ENCODE results near the gene MZF1. TPM values are rescaled to one million over a fixed set of nuclear protein-coding genes. Genes with fewer than 3 reads are reported as not detected.
A peak's percentile ranks its signal among the peaks of the same experiment; 100 is the strongest.

The MZF1 gene
- total RNA-seq, 1 experiment from 2014 or later: 33.0 TPM

GRCh38 chr19:58571575-58571947 lies 1.6 kb downstream of the MZF1 start:
- H3K36me3 ChIP-seq (ENCODE audit: control insufficient read depth in 1 of 2, insufficient read depth in 2 of 2, low read length in 2 of 2): peaks cover 0 to 14% of the 10 kb centered on the region in 2 experiments; a peak in 1 of 4 replicates
- no peaks in the 10 kb centered on the region for H4K20me1 ChIP-seq (ENCODE audit: insufficient read depth)
- H3K27ac ChIP-seq (ENCODE audit: low read depth, low read length): peak overlapping the region; percentile 91; the same call in 1 of the 2 replicates
- H3K4me2 ChIP-seq (ENCODE audit: low read length): peak overlapping the region; percentile 100; the same call in 1 of the 2 replicates
- ATAC-seq (no peak), DNase-seq (ENCODE audit: low read depth, low spot score) (no peak)
- H3K9ac ChIP-seq (ENCODE audit: low read length): no peak overlapping the region
- H3K4me1 ChIP-seq (ENCODE audit: control insufficient read depth in 1 of 2, insufficient read depth in 2 of 2, low read length in 2 of 2): peaks cover 12 to 28% of the 10 kb centered on the region in 2 experiments
- no TSS peak for BruUV-seq (replicated peaks)
- H3K9me3 ChIP-seq (ENCODE audit: control insufficient read depth in 1 of 2, insufficient read depth in 1 of 2, low read depth in 1 of 2, low read length in 2 of 2): no peaks in the 10 kb centered on the region
- ChIA-PET CTCF (no interaction called here), RAD21 (ENCODE audit: low non-redundant PET in 1 of 2, low total read pairs in 2 of 2, uncharacterized antibody in 2 of 2, unreplicated experiment in 2 of 2) (no interaction called here), POLR2A (interaction anchor here (2.1 to 2.4 kb wide), 2 partner anchors 12 to 16 kb away, joined by 7 to 8 read pairs; partner anchors contain the start of gene CHMP2A)
- peaks cover 12% of the 10 kb centered on the region; the same call in 1 of the 2 replicates for H3K79me2 ChIP-seq (ENCODE audit: insufficient read depth, low read length)
- H2AFZ ChIP-seq (ENCODE audit: low read depth, low read length, poor library complexity, severe bottlenecking): no peak overlapping the region
- no peaks in the 10 kb centered on the region for H3K27me3 ChIP-seq (ENCODE audit: insufficient read depth, low read length)
- intact Hi-C loops (cut with micrococcal nuclease): no loop called here
- TF ChIP-seq ZBTB33 (IDR thresholded peaks at IDR 0.05; ENCODE audit: extremely low read depth, insufficient replicate concordance, low read length): no peak
- TF ChIP-seq ZNF274 (IDR thresholded peaks at IDR 0.05; ENCODE audit: low read depth, low read length): no peak
- TF ChIP-seq POLR2AphosphoS5 (IDR thresholded peaks at IDR 0.05; ENCODE audit: low read depth, low read length): 0 out of 2 replicates have a peak, but pooled peaks have one; percentile 18
- no peak overlapping the region for H3K4me3 ChIP-seq (replicated peaks in 1 of 2; ENCODE audit: low read depth in 1 of 2, low read length in 2 of 2)
- H3K9me2 ChIP-seq (ENCODE audit: insufficient read depth): no peaks in the 10 kb centered on the region

- Histone ChIP-seq H3K9ac (ENCODE audit: low read length) (no peak overlapping the region), H2AFZ (ENCODE audit: low read depth, low read length, poor library complexity, severe bottlenecking) (no peak overlapping the region), H3K36me3 (ENCODE audit: control insufficient read depth in 1 of 2, insufficient read depth in 2 of 2, low read length in 2 of 2) (peaks cover 0 to 14% of the 10 kb centered on the region in 2 experiments; a peak in 1 of 4 replicates), H3K4me1 (ENCODE audit: control insufficient read depth in 1 of 2, insufficient read depth in 2 of 2, low read length in 2 of 2) (peaks cover 12 to 27% of the 10 kb centered on the region in 2 experiments), H3K79me2 (ENCODE audit: insufficient read depth, low read length) (peaks cover 11% of the 10 kb centered on the region; the same call in 1 of the 2 replicates), H3K9me2 (ENCODE audit: insufficient read depth) (no peaks in the 10 kb centered on the region), H4K20me1 (ENCODE audit: insufficient read depth) (no peaks in the 10 kb centered on the region), H3K9me3 (ENCODE audit: control insufficient read depth in 1 of 2, insufficient read depth in 1 of 2, low read depth in 1 of 2, low read length in 2 of 2) (no peaks in the 10 kb centered on the region), H3K27ac (ENCODE audit: low read depth, low read length) (no peak overlapping the region), H3K27me3 (ENCODE audit: insufficient read depth, low read length) (no peaks in the 10 kb centered on the region), H3K4me3 (replicated peaks in 1 of 2; ENCODE audit: low read depth in 1 of 2, low read length in 2 of 2) (no peak overlapping the region), H3K4me2 (ENCODE audit: low read length) (no peak overlapping the region)
- ChIA-PET RAD21 (ENCODE audit: low non-redundant PET in 1 of 2, low total read pairs in 2 of 2, uncharacterized antibody in 2 of 2, unreplicated experiment in 2 of 2) (no interaction called here), POLR2A (interaction anchor here (2.1 to 2.4 kb wide), 2 partner anchors 12 to 16 kb away, joined by 7 to 8 read pairs; partner anchors contain the start of gene CHMP2A), CTCF (no interaction called here)
- intact Hi-C loops (cut with micrococcal nuclease): no loop called here
- BruUV-seq (replicated peaks): no TSS peak
- DNase-seq (ENCODE audit: low read depth, low spot score) (no peak), ATAC-seq (no peak)
- TF ChIP-seq EZH2 (IDR thresholded peaks at IDR 0.05): no peak
- TF ChIP-seq POLR2AphosphoS5 (IDR thresholded peaks at IDR 0.05; ENCODE audit: low read depth, low read length): 0 out of 2 replicates have a peak, but pooled peaks have one; percentile 19
Observed at GRCh38 chr19:58570770-58571574, 2.2 kb downstream of the MZF1 start.

All from HCT116 (cell line).